ENCODE results near the gene AGBL4.

The AGBL4 gene

GRCh38 chr1:49723662-49724061 lies 300.1 kb downstream of the AGBL4 start:
- Histone ChIP-seq H3K36me3 (ENCODE audit: insufficient read depth, low read length) (no peaks in the 10 kb centered on the region), H3K4me3 (ENCODE audit: low read depth, low read length) (no peak overlapping the region), H3K27ac (ENCODE audit: low read depth, low read length) (no peak overlapping the region), H3K4me1 (ENCODE audit: control insufficient read depth, insufficient read depth, low read length, unreplicated experiment) (no peaks in the 10 kb centered on the region), H2AFZ (ENCODE audit: low read length, unreplicated experiment) (no peak overlapping the region), H3K79me2 (ENCODE audit: control insufficient read depth, insufficient read depth, low read length, unreplicated experiment) (no peaks in the 10 kb centered on the region), H3K27me3 (ENCODE audit: insufficient read depth, low read length) (no peaks in the 10 kb centered on the region)

DNA sequence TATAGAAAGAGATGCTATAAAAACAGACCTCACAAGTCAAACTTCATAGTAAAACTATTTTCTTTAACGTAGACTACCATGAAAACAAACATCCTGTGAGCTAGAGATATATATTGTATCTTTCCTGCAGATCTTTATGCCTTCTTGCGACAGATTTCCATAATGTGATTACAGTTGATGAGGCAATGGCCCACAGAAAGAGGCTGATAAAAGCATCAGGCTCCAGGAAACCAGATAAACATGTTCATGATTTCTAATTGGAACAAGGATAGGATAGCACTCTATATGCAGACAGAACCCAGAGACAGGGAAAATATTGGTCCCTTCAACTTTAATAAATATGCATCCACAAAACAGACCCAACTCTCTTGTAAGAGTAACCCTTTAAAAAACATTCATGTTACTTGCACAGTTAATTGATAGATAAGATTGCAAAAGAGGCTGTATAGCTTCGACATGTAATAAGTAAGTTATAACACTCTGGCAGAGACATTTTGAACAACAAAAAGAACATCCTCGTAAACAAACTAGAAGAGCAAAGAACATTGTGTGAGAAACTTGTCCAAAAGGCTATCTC lies 329.4 kb downstream of the AGBL4 start:
- no peaks in the 10 kb centered on the region for H3K4me1 ChIP-seq (ENCODE audit: control insufficient read depth, insufficient read depth, low read length, unreplicated experiment)
- no peak overlapping the region for H3K27ac ChIP-seq (ENCODE audit: low read depth, low read length)
- no peaks in the 10 kb centered on the region for H3K27me3 ChIP-seq (ENCODE audit: insufficient read depth, low read length)
- H3K36me3 ChIP-seq (ENCODE audit: insufficient read depth, low read length): no peaks in the 10 kb centered on the region
- H3K79me2 ChIP-seq (ENCODE audit: control insufficient read depth, insufficient read depth, low read length, unreplicated experiment): no peaks in the 10 kb centered on the region
- H3K4me3 ChIP-seq (ENCODE audit: low read depth, low read length): no peak overlapping the region
- H2AFZ ChIP-seq (ENCODE audit: low read length, unreplicated experiment): no peak overlapping the region

DNA sequence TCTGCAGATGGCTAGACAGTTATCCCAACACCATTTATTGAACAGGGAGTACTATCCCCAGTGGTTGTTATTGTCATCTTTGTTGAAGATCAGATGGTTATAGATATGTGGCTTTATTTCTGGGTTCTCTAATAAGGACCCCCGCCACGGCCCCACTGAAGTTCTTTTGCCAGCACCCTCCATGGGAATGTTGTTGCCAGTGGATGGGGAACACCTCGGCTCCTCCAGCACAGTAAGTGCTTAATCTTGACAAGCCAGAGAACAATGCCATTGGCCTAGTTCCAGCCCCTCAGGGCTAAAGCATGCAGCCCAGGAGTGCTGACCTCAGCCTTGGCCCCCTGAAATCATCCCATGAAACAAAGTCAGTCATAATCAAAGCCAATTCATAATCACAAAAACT lies 337.6 kb downstream of the AGBL4 start:
- no peak overlapping the region for H3K4me3 ChIP-seq (ENCODE audit: low read depth, low read length)
- H3K27ac ChIP-seq (ENCODE audit: low read depth, low read length): no peak overlapping the region
- no peaks in the 10 kb centered on the region for H3K79me2 ChIP-seq (ENCODE audit: control insufficient read depth, insufficient read depth, low read length, unreplicated experiment)
- H3K27me3 ChIP-seq (ENCODE audit: insufficient read depth, low read length): no peaks in the 10 kb centered on the region
- H2AFZ ChIP-seq (ENCODE audit: low read length, unreplicated experiment): no peak overlapping the region
- no peaks in the 10 kb centered on the region for H3K4me1 ChIP-seq (ENCODE audit: control insufficient read depth, insufficient read depth, low read length, unreplicated experiment)
- H3K36me3 ChIP-seq (ENCODE audit: insufficient read depth, low read length): no peaks in the 10 kb centered on the region

- H3K4me1 ChIP-seq (ENCODE audit: control insufficient read depth, insufficient read depth, low read length, unreplicated experiment): no peaks in the 10 kb centered on the region
- no peaks in the 10 kb centered on the region for H3K27me3 ChIP-seq (ENCODE audit: insufficient read depth, low read length)
- H3K36me3 ChIP-seq (ENCODE audit: insufficient read depth, low read length): no peaks in the 10 kb centered on the region
Measured at GRCh38 chr1:49677706-49678105, 346.0 kb downstream of the AGBL4 start.

GRCh38 chr1:49651136-49651535 lies 372.6 kb downstream of the AGBL4 start:
- no peaks in the 10 kb centered on the region for H3K79me2 ChIP-seq (ENCODE audit: control insufficient read depth, insufficient read depth, low read length, unreplicated experiment)
- no peaks in the 10 kb centered on the region for H3K36me3 ChIP-seq (ENCODE audit: insufficient read depth, low read length)
- no peaks in the 10 kb centered on the region for H3K4me1 ChIP-seq (ENCODE audit: control insufficient read depth, insufficient read depth, low read length, unreplicated experiment)
- no peak overlapping the region for H2AFZ ChIP-seq (ENCODE audit: low read length, unreplicated experiment)
- no peak overlapping the region for H3K4me3 ChIP-seq (ENCODE audit: low read depth, low read length)
- H3K27me3 ChIP-seq (ENCODE audit: insufficient read depth, low read length): no peaks in the 10 kb centered on the region
- no peak overlapping the region for H3K27ac ChIP-seq (ENCODE audit: low read depth, low read length)

More at GRCh38 chr1:49677706-49678105, 346.0 kb downstream of the AGBL4 start:
- H2AFZ ChIP-seq (ENCODE audit: low read length, unreplicated experiment): no peak overlapping the region
- H3K27ac ChIP-seq (ENCODE audit: low read depth, low read length): no peak overlapping the region
- no peak overlapping the region for H3K4me3 ChIP-seq (ENCODE audit: low read depth, low read length)
- H3K79me2 ChIP-seq (ENCODE audit: control insufficient read depth, insufficient read depth, low read length, unreplicated experiment): no peaks in the 10 kb centered on the region

DNA sequence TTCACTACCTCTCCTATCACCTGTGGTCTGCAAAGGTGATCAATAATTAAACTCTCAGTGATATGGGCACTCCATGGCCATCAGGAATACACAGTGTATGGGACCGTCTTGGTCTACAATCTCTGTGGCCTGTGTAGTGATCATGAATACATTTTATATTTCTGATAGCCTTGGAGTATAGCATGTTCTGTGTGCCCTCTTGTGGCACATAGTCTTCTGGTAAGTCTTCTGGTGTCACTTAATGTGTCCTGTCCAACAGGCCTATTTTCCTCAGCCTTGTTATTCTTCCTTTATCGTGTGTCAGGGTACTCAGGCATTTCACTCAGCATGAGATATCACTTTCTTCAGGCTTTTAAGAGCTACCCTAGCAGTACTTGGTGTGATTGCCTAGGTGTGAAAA lies 393.6 kb downstream of the AGBL4 start:
- Histone ChIP-seq H2AFZ (ENCODE audit: low read length, unreplicated experiment) (no peak overlapping the region), H3K27me3 (ENCODE audit: insufficient read depth, low read length) (no peaks in the 10 kb centered on the region), H3K79me2 (ENCODE audit: control insufficient read depth, insufficient read depth, low read length, unreplicated experiment) (no peaks in the 10 kb centered on the region), H3K36me3 (ENCODE audit: insufficient read depth, low read length) (no peaks in the 10 kb centered on the region), H3K4me1 (ENCODE audit: control insufficient read depth, insufficient read depth, low read length, unreplicated experiment) (no peaks in the 10 kb centered on the region), H3K4me3 (ENCODE audit: low read depth, low read length) (no peak overlapping the region), H3K27ac (ENCODE audit: low read depth, low read length) (no peak overlapping the region)

DNA sequence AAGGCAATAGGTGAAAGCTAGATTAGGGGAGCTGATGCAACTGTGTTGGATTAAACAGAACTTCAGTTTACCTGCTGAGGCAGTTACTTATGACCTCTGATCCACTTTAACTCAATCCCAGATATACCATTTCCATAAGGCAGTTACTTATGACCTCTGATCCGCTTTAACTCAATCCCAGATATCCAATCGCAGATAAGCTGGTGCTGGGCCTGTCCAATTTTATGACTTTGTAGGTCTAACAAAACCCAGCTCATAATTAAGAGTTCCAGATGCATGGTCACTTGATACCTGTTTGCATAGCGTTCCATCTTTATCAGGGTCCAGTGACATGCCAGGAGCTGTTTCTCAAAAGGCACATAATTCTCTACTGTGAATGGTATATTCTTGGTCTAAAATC lies 396.0 kb downstream of the AGBL4 start:
- no peak overlapping the region for H3K4me3 ChIP-seq (ENCODE audit: low read depth, low read length)
- no peaks in the 10 kb centered on the region for H3K36me3 ChIP-seq (ENCODE audit: insufficient read depth, low read length)
- no peak overlapping the region for H3K27ac ChIP-seq (ENCODE audit: low read depth, low read length)
- no peaks in the 10 kb centered on the region for H3K4me1 ChIP-seq (ENCODE audit: control insufficient read depth, insufficient read depth, low read length, unreplicated experiment)
- no peak overlapping the region for H2AFZ ChIP-seq (ENCODE audit: low read length, unreplicated experiment)
- no peaks in the 10 kb centered on the region for H3K79me2 ChIP-seq (ENCODE audit: control insufficient read depth, insufficient read depth, low read length, unreplicated experiment)
- no peaks in the 10 kb centered on the region for H3K27me3 ChIP-seq (ENCODE audit: insufficient read depth, low read length)

GRCh38 chr1:49626472-49626871 lies 397.3 kb downstream of the AGBL4 start:
- no peaks in the 10 kb centered on the region for H3K36me3 ChIP-seq (ENCODE audit: insufficient read depth, low read length)
- no peaks in the 10 kb centered on the region for H3K4me1 ChIP-seq (ENCODE audit: control insufficient read depth, insufficient read depth, low read length, unreplicated experiment)
- H3K27ac ChIP-seq (ENCODE audit: low read depth, low read length): no peak overlapping the region
- H2AFZ ChIP-seq (ENCODE audit: low read length, unreplicated experiment): no peak overlapping the region
- H3K27me3 ChIP-seq (ENCODE audit: insufficient read depth, low read length): no peaks in the 10 kb centered on the region
- H3K79me2 ChIP-seq (ENCODE audit: control insufficient read depth, insufficient read depth, low read length, unreplicated experiment): no peaks in the 10 kb centered on the region
- no peak overlapping the region for H3K4me3 ChIP-seq (ENCODE audit: low read depth, low read length)

DNA sequence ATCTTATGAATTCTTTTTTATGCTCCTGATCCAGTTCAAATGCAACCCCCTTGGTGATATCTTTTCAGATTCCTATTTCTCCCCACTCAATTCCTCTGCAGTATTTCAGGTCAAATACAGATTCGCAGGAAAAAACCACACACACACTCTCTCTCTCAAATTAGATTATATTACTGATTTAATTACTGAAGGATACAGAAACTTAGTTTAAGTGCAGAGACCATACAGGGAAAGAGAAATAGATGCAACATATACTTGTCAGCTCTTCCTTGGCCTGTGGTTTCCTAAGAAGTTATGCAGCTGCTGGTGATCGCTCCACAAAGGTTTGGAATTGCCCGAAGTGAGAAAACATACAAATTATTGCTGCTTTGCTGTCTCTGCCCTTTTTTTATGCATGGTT lies 400.9 kb downstream of the AGBL4 start:
- no peaks in the 10 kb centered on the region for H3K79me2 ChIP-seq (ENCODE audit: control insufficient read depth, insufficient read depth, low read length, unreplicated experiment)
- no peak overlapping the region for H3K4me3 ChIP-seq (ENCODE audit: low read depth, low read length)
- H3K27ac ChIP-seq (ENCODE audit: low read depth, low read length): no peak overlapping the region
- H3K4me1 ChIP-seq (ENCODE audit: control insufficient read depth, insufficient read depth, low read length, unreplicated experiment): no peaks in the 10 kb centered on the region
- no peak overlapping the region for H2AFZ ChIP-seq (ENCODE audit: low read length, unreplicated experiment)
- no peaks in the 10 kb centered on the region for H3K36me3 ChIP-seq (ENCODE audit: insufficient read depth, low read length)
- no peaks in the 10 kb centered on the region for H3K27me3 ChIP-seq (ENCODE audit: insufficient read depth, low read length)

GRCh38 chr1:49606082-49606481 lies 417.7 kb downstream of the AGBL4 start:
- no peaks in the 10 kb centered on the region for H3K36me3 ChIP-seq (ENCODE audit: insufficient read depth, low read length)
- no peaks in the 10 kb centered on the region for H3K79me2 ChIP-seq (ENCODE audit: control insufficient read depth, insufficient read depth, low read length, unreplicated experiment)
- H3K27ac ChIP-seq (ENCODE audit: low read depth, low read length): no peak overlapping the region
- no peak overlapping the region for H2AFZ ChIP-seq (ENCODE audit: low read length, unreplicated experiment)
- H3K27me3 ChIP-seq (ENCODE audit: insufficient read depth, low read length): no peaks in the 10 kb centered on the region
- no peaks in the 10 kb centered on the region for H3K4me1 ChIP-seq (ENCODE audit: control insufficient read depth, insufficient read depth, low read length, unreplicated experiment)
- H3K4me3 ChIP-seq (ENCODE audit: low read depth, low read length): no peak overlapping the region

DNA sequence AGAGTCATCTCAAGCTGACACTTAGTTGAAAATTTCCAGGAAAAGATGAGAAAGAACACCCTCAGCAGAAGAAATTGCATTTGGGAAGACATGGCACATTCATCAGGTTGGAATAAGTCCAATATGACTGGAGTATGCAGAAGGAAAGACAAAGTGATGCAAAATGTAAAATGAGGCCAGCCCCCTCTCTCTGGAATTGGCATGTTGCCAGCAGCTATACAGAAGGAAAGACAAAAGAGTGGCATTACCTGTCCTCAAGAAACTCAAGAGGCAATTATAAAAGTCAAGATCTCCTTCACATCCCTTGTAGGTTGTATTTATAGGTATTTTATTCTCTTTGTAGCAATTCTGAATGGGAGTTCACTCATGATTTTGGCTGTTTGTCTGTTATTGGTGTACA lies 426.3 kb downstream of the AGBL4 start:
- Histone ChIP-seq H3K79me2 (ENCODE audit: control insufficient read depth, insufficient read depth, low read length, unreplicated experiment) (no peaks in the 10 kb centered on the region), H3K4me3 (ENCODE audit: low read depth, low read length) (no peak overlapping the region), H3K27ac (ENCODE audit: low read depth, low read length) (no peak overlapping the region), H3K4me1 (ENCODE audit: control insufficient read depth, insufficient read depth, low read length, unreplicated experiment) (no peaks in the 10 kb centered on the region), H3K36me3 (ENCODE audit: insufficient read depth, low read length) (no peaks in the 10 kb centered on the region), H2AFZ (ENCODE audit: low read length, unreplicated experiment) (no peak overlapping the region), H3K27me3 (ENCODE audit: insufficient read depth, low read length) (no peaks in the 10 kb centered on the region)

Data from ACC112 (cell line).